ENCODE data around the gene PRRC2C.

The PRRC2C gene

GRCh38 chr1:171636141-171636540 is 150.8 kb downstream of the PRRC2C start:
- H3K27ac ChIP-seq: no peak overlapping the region
- TF ChIP-seq, protein P1, sequence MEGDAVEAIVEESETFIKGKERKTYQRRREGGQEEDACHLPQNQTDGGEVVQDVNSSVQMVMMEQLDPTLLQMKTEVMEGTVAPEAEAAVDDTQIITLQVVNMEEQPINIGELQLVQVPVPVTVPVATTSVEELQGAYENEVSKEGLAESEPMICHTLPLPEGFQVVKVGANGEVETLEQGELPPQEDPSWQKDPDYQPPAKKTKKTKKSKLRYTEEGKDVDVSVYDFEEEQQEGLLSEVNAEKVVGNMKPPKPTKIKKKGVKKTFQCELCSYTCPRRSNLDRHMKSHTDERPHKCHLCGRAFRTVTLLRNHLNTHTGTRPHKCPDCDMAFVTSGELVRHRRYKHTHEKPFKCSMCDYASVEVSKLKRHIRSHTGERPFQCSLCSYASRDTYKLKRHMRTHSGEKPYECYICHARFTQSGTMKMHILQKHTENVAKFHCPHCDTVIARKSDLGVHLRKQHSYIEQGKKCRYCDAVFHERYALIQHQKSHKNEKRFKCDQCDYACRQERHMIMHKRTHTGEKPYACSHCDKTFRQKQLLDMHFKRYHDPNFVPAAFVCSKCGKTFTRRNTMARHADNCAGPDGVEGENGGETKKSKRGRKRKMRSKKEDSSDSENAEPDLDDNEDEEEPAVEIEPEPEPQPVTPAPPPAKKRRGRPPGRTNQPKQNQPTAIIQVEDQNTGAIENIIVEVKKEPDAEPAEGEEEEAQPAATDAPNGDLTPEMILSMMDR (IDR thresholded peaks at IDR 0.05): no peak
- DNase-seq (ENCODE audit: low spot score): no peak
- H3K4me3 ChIP-seq: no peak overlapping the region

GRCh38 chr1:171637928-171638576 is 152.7 kb downstream of the PRRC2C start:
- DNase-seq (ENCODE audit: low spot score): no peak
- TF ChIP-seq, protein P1 (IDR thresholded peaks at IDR 0.05): no peak
- Histone ChIP-seq H3K27ac (no peak overlapping the region), H3K4me3 (no peak overlapping the region)

DNA sequence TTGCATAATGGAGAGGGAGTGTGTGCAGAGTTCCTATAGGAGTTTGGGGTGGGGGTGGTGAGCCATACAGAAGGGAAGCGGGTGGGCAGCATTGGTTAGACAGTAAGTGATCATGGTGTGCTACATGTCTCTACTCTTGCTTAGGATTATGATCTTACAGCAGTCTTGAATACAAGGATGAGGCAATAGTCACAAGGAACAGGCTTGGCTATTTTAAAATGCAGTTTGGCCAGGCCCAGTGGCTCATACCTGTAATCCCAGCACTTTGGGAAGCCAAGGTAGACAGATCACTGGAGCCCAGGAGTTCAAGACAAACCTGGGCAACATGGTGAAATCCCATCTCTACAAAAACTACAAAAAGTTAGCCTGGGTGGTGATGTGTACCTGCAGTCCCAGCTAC is 154.9 kb downstream of the PRRC2C start:
- TF ChIP-seq, protein P1 (IDR thresholded peaks at IDR 0.05): no peak

DNA sequence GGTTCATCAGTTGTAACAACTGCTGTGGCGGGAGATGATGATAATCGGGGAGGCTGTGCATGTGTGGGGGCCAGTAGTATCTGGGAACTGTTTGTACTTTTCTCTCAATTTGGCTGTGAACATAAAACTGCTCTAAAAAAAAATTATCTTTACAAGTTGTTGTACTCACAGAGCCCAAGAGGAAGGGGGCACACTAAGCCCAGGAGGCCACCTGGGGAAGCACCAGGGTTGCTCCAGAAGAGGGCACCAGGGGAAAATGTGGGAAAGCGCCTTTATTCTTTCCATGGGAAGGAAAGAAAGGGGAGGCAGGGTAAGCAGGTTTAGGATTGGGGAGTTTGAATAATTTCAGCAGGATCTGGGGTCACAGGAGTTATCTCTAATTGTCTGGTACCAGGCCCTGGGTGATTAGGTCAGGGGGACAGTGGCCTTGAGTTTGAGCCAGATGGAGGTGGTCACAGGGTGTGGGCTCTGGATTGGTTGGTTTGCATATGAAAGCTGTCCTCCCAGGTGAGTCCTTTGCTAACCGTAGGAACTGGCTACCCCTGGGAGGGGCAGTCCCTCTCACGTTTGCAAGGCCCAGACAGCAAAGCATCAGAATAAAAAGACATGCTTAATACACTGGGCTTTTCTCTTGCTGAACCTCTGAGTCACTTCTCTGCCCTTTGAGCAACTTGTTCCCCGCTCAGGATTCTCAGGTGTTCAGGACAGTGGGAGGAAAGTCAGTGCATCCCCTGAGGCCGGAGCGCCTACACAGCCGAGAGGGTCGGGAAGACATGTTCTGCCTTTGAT is 155.9 kb downstream of the PRRC2C start:
- DNase-seq (ENCODE audit: low spot score): no peak
- no peak overlapping the region for H3K4me3 ChIP-seq
- TF ChIP-seq, protein P1 (IDR thresholded peaks at IDR 0.05): no peak
- no peak overlapping the region for H3K27ac ChIP-seq

More for the DNA sequence above, 154.9 kb downstream of the PRRC2C start:
- DNase-seq (ENCODE audit: low spot score): no peak
- Histone ChIP-seq H3K27ac (no peak overlapping the region), H3K4me3 (no peak overlapping the region)

- H3K4me3 ChIP-seq: no peak overlapping the region
- no peak overlapping the region for H3K27ac ChIP-seq
- TF ChIP-seq, protein P1 (IDR thresholded peaks at IDR 0.05): no peak
- DNase-seq (ENCODE audit: low spot score): no peak
Observed at GRCh38 chr1:171642197-171642596, 156.9 kb downstream of the PRRC2C start.
